Activated naive CD8-positive, alpha-beta T cell treated with anti-CD3 and anti-CD28 coated beads, Interleukin-2, amount 50 U/mL, for 24 hours (primary cell): Measurements from ENCODE around the gene DPEP2.
A peak's percentile ranks its signal among the peaks of the same experiment; 100 is the strongest.
"Not testable (repeated sequence)": the region's sequence is repeated elsewhere in the genome, so short reads cannot be mapped to it uniquely, and the experiment has no call there.

ENCODE experiments used
- ATAC-seq: fragments of 150-1000 bp; cut with Tn5 transposase; one replicate; pipeline ENCODE4 v1.10.0; 2021
- DNase-seq: peaks from one replicate; pipeline ENCODE4 v3.0.0; 2021
- H3K27ac Mint-ChIP-seq: one replicate; pipeline ENCODE4 v1.8.0; 2021; ENCODE audit warnings: mild to moderate bottlenecking, mixed read lengths
- H3K27me3 Mint-ChIP-seq: one replicate; pipeline ENCODE4 v1.8.0; 2021; ENCODE audit warnings: mixed read lengths
- H3K36me3 Mint-ChIP-seq: one replicate; pipeline ENCODE4 v1.8.0; 2021; ENCODE audit warnings: low read depth, mixed read lengths
- H3K4me1 Mint-ChIP-seq: one replicate; pipeline ENCODE4 v1.8.0; 2021; ENCODE audit warnings: mixed read lengths
- H3K4me3 Mint-ChIP-seq: one replicate; pipeline ENCODE4 v1.8.0; 2021; ENCODE audit warnings: mild to moderate bottlenecking, moderate library complexity, mixed read lengths
- H3K9me3 Mint-ChIP-seq: one replicate; pipeline ENCODE4 v1.8.0; 2021; ENCODE audit warnings: mixed read lengths

The DPEP2 gene

GRCh38 chr16:67944690-67945391, 54.4 kb downstream of the DPEP2 start:
- H3K4me1 Mint-ChIP-seq = peaks cover 15% of the 10 kb centered on the region
- peaks cover 2% of the 10 kb centered on the region for H3K36me3 Mint-ChIP-seq
- H3K27me3 Mint-ChIP-seq = no peaks in the 10 kb centered on the region
- DNase-seq (no peak), ATAC-seq (no peak)
- H3K9me3 Mint-ChIP-seq = no peaks in the 10 kb centered on the region
- no peak overlapping the region for H3K4me3 Mint-ChIP-seq
- H3K27ac Mint-ChIP-seq = no peak overlapping the region

GRCh38 chr16:67943619-67944504, 55.4 kb downstream of the DPEP2 start, which contains the start of gene LCAT:
TSS of gene LCAT (minus strand) at chr16:67944120. CDS start at chr16:67944101, 19 bp downstream.
- DNase-seq = no peak
- ATAC-seq = no peak
- no peak within 1 kb of the TSS for H3K4me3 Mint-ChIP-seq
- H3K9me3 Mint-ChIP-seq = no peaks in the 10 kb centered on the region
- H3K36me3 Mint-ChIP-seq = peaks cover 2% of the 10 kb centered on the region
- H3K4me1 Mint-ChIP-seq = peaks cover 24% of the 10 kb centered on the region
- no peaks in the 10 kb centered on the region for H3K27me3 Mint-ChIP-seq
- no peak within 1 kb of the TSS for H3K27ac Mint-ChIP-seq

GRCh38 chr16:67943256-67943618, 56.0 kb downstream of the DPEP2 start:
- no peak overlapping the region for H3K4me3 Mint-ChIP-seq
- no peak for ATAC-seq
- no peaks in the 10 kb centered on the region for H3K27me3 Mint-ChIP-seq
- H3K36me3 Mint-ChIP-seq = peaks cover 2% of the 10 kb centered on the region
- H3K9me3 Mint-ChIP-seq = no peaks in the 10 kb centered on the region
- no peak overlapping the region for H3K27ac Mint-ChIP-seq
- peaks cover 26% of the 10 kb centered on the region for H3K4me1 Mint-ChIP-seq
- DNase-seq = no peak

- Mint-ChIP-seq H3K4me3 (no peak overlapping the region), H3K36me3 (peaks cover 2% of the 10 kb centered on the region), H3K27me3 (no peaks in the 10 kb centered on the region), H3K4me1 (peaks cover 26% of the 10 kb centered on the region), H3K27ac (no peak overlapping the region), H3K9me3 (no peaks in the 10 kb centered on the region)
- ATAC-seq = no peak
- DNase-seq = no peak
Measured at GRCh38 chr16:67942510-67943255, 56.6 kb downstream of the DPEP2 start.

- no peaks in the 10 kb centered on the region for H3K27me3 Mint-ChIP-seq
- H3K4me3 Mint-ChIP-seq = no peak overlapping the region
- H3K4me1 Mint-ChIP-seq = peaks cover 29% of the 10 kb centered on the region
- H3K36me3 Mint-ChIP-seq = peaks cover 4% of the 10 kb centered on the region
- no peak overlapping the region for H3K27ac Mint-ChIP-seq
- H3K9me3 Mint-ChIP-seq = no peaks in the 10 kb centered on the region
- peak; percentile 42 for DNase-seq
- peak; percentile 30 for ATAC-seq
Measured at GRCh38 chr16:67942200-67942509, 57.1 kb downstream of the DPEP2 start.

DNA sequence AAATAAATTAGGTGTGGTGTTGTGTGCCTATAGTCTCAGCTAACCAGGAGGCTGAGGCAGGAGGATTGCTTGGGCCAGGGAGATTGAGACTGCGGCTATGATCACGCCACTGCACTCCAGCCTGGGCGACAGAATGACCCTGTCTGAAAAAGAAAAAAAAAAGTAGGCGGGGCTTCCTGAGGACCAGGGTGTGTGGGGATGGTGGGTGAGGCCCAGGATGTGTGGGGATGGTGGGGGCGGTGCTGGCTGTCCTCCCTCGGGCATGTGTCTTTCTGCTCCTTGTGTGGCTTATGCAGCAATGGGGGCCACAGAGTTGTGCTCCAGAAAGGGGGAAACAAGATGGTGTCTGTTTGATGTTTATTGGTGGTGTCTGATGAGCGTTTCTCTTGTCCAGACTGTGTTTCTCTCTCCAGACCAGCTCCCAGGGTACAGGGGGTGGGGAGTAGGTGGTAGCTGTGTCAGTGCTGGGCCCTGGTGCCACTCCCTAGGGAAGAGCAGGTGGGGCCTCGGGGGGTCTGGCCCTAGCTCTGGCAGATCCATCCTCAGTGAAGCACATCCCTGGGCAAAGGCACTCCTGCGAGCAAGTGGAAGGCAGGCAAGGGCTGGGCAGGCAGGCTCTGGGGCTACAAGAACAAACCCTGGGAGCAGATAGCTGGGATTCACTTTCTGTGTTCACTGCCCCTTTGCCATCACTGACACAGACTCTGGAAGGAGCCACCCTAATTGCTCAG, 57.6 kb downstream of the DPEP2 start:
- Mint-ChIP-seq H3K27me3 (no peaks in the 10 kb centered on the region), H3K27ac (peak overlapping the region; percentile 60), H3K4me3 (no peak overlapping the region), H3K36me3 (peaks cover 7% of the 10 kb centered on the region), H3K4me1 (peaks cover 34% of the 10 kb centered on the region), H3K9me3 (no peaks in the 10 kb centered on the region)
- DNase-seq (no peak), ATAC-seq (no peak)

DNA sequence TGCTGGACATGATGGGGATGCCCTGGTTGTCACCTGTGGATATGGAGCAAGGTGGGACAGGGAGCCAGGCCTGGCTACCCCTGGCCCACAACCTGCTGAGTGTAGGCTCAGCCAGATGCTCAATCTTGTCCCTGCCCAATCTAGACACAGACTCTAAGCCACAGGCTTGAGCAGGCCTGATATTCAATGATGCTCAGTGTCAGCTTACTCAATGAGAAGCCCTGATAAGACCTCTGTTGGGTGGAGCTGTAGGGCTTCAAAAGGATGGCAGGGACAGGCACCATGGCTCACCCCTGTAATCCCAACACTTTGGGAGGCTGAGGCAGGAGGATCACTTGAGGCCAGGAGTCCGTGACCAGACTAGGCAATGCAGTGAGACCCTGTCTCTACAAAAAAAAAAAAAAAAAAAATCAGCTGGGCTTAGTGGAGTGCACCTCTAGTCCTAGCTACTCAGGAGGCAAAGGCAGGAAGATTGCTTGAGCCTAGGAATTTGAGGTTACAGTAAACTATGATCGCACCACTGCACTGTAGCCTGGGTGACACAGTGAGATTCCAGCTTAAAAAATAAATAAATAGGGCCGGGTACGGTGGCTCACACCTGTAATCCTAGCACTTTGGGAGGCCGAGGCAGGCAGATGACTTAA, 58.7 kb downstream of the DPEP2 start:
- Mint-ChIP-seq H3K27ac (peak overlapping the region; percentile 78), H3K4me3 (peak overlapping the region; percentile 29), H3K4me1 (peaks cover 34% of the 10 kb centered on the region), H3K27me3 (no peaks in the 10 kb centered on the region), H3K9me3 (no peaks in the 10 kb centered on the region), H3K36me3 (peaks cover 17% of the 10 kb centered on the region)
- ATAC-seq (no peak), DNase-seq (no peak)

DNA sequence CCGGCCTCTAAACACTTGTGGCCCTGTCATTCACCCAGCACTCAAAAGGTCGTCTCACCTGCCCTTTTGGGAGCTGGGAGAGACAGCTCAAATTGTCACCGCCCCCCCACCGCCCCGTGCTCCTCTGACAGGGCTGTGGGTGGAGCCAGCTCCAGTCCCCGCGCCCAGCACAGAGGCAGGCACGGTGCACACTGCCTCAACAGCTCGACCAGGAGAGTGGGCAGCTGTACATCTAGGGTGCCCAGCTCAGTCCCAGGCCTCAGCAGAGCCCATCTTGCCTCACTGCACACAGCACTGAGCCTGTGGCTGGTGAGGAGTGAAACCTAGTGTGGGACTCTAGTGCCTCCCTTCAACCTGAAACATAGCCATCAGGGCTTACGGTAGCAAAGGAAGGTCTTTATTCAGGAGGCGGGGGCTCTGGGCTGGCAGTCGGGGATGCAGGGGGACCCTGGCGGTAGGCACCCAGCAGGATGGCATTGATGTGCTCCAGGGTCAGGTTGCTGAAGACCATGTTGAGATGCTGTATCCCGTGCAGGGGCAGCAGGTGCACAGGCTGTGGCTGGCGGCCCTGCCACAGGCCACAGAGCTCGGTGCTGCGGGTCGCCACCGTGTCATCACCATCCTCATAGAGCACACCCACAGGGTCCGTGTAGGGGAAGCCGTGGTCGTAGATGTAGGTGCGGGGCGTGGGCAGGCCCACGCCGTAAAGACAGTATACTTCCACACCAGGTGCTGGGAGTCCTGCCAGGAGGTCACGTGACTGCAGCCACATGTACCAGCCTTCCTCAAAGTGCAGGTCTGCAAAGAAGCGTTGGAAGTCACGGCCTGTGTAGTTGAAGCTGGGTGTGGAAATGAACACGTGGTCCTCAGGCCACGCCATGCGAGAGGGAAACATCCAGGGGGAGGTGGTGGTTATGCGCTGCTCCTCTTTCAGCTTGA, 59.5 kb downstream of the DPEP2 start:
- peak overlapping the region; percentile 29 for H3K4me3 Mint-ChIP-seq
- H3K27ac Mint-ChIP-seq = peak overlapping the region; percentile 78
- ATAC-seq (peak; percentile 33), DNase-seq (peak; percentile 74)
- H3K4me1 Mint-ChIP-seq = peaks cover 42% of the 10 kb centered on the region
- H3K36me3 Mint-ChIP-seq = peaks cover 24% of the 10 kb centered on the region
- H3K27me3 Mint-ChIP-seq = no peaks in the 10 kb centered on the region
- no peaks in the 10 kb centered on the region for H3K9me3 Mint-ChIP-seq

- peak overlapping the region; percentile 100 for H3K27ac Mint-ChIP-seq
- peak overlapping the region; percentile 100 for H3K4me3 Mint-ChIP-seq
- DNase-seq, H3K9me3 Mint-ChIP-seq, ATAC-seq, H3K27me3 Mint-ChIP-seq: not testable (repeated sequence)
- H3K4me1 Mint-ChIP-seq = peaks cover 49% of the 10 kb centered on the region
- H3K36me3 Mint-ChIP-seq = peaks cover 37% of the 10 kb centered on the region
Measured at GRCh38 chr16:67937713-67938112, 61.6 kb downstream of the DPEP2 start.
